ENCODE data around the gene JHY. TPM values are rescaled to one million over a fixed set of nuclear protein-coding genes. Genes with fewer than 3 reads are reported as not detected.

JHY gene
- total RNA-seq, 1 experiment from 2014 or later, result 0.34 TPM

DNA sequence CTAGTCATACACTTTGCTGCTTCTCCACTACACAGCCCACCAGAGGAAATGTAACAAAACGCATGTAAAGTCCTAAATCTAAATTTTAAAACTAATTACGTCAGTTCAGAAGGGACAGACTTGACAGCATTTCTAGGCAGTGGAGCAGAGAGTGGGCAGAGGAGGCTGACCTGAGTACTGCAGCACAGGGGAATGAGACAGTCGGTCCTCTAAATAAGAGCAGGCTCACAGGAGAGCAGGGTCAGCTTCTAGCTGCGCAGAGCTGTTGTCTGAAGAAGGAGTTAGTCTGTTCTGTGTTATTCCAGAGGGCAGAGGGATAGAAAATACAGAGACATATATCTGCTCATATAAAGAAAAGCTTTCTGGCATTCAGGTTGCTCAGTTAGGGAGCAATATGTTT, 40.3 kb downstream of the JHY start:
- intact Hi-C loops (cut with micrococcal nuclease; ENCODE audit: unreplicated experiment), result no loop called here
- TF ChIP-seq, protein P1, sequence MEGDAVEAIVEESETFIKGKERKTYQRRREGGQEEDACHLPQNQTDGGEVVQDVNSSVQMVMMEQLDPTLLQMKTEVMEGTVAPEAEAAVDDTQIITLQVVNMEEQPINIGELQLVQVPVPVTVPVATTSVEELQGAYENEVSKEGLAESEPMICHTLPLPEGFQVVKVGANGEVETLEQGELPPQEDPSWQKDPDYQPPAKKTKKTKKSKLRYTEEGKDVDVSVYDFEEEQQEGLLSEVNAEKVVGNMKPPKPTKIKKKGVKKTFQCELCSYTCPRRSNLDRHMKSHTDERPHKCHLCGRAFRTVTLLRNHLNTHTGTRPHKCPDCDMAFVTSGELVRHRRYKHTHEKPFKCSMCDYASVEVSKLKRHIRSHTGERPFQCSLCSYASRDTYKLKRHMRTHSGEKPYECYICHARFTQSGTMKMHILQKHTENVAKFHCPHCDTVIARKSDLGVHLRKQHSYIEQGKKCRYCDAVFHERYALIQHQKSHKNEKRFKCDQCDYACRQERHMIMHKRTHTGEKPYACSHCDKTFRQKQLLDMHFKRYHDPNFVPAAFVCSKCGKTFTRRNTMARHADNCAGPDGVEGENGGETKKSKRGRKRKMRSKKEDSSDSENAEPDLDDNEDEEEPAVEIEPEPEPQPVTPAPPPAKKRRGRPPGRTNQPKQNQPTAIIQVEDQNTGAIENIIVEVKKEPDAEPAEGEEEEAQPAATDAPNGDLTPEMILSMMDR (IDR thresholded peaks at IDR 0.05; ENCODE audit: insufficient read depth in 1 of 2, low read depth in 1 of 2, low read length in 1 of 2, severe bottlenecking in 1 of 2, unreplicated experiment in 1 of 2), result no peak
- Mint-ChIP-seq H3K36me3 (ENCODE audit: insufficient read depth, unreplicated experiment) (no peaks in the 10 kb centered on the region), H3K27ac (ENCODE audit: unreplicated experiment) (no peak overlapping the region), H3K4me3 (ENCODE audit: unreplicated experiment) (no peak overlapping the region), H3K27me3 (ENCODE audit: insufficient read depth, unreplicated experiment) (peaks cover 15% of the 10 kb centered on the region), H3K4me1 (ENCODE audit: low read depth, unreplicated experiment) (no peaks in the 10 kb centered on the region), H3K9me3 (ENCODE audit: unreplicated experiment) (no peaks in the 10 kb centered on the region)
- DNase-seq, result no peak
- H3K9me3 ChIP-seq, result no peaks in the 10 kb centered on the region
- ChIA-PET CTCF (no interaction called here), POLR2A (no interaction called here)
- no peak overlapping the region for H3K4me3 ChIP-seq (ENCODE audit: low read depth, low read length)
- H3K36me3 ChIP-seq (ENCODE audit: control insufficient read depth, insufficient read depth, low read length), result no peaks in the 10 kb centered on the region
- no peaks in the 10 kb centered on the region for H3K27me3 ChIP-seq (replicated peaks; ENCODE audit: control insufficient read depth, insufficient read depth, low read length)
- BruUV-seq (replicated peaks), result no TSS peak
- 0 out of 2 replicates have a peak, but pooled peaks cover 3% of the 10 kb centered on the region for H3K4me1 ChIP-seq

DNA sequence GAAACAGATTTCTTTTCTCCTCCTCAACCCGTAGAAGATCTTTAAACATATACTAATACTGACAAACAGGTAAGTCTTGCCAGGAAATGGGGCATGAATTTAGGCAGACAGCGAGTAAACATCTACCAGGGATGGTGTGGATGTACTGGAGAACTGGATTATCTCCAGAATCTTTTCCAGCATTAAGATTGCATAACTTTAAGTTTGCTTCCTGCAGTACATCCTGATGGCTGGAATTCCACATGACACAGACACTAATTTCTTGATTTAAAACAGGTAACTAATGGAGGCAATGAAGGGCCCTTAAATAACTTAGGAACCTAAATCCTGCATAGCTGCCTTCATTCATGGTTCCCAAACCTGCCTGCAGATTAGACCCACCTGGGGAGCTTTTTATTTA, 40.7 kb downstream of the JHY start:
- Mint-ChIP-seq H3K9me3 (ENCODE audit: unreplicated experiment) (no peaks in the 10 kb centered on the region), H3K27me3 (ENCODE audit: insufficient read depth, unreplicated experiment) (peaks cover 12% of the 10 kb centered on the region), H3K36me3 (ENCODE audit: insufficient read depth, unreplicated experiment) (no peaks in the 10 kb centered on the region), H3K4me1 (ENCODE audit: low read depth, unreplicated experiment) (no peaks in the 10 kb centered on the region), H3K4me3 (ENCODE audit: unreplicated experiment) (no peak overlapping the region), H3K27ac (ENCODE audit: unreplicated experiment) (no peak overlapping the region)
- intact Hi-C loops (cut with micrococcal nuclease; ENCODE audit: unreplicated experiment), result no loop called here
- no peak for DNase-seq
- no TSS peak for BruUV-seq (replicated peaks)
- Histone ChIP-seq H3K27me3 (replicated peaks; ENCODE audit: control insufficient read depth, insufficient read depth, low read length) (no peaks in the 10 kb centered on the region), H3K36me3 (ENCODE audit: control insufficient read depth, insufficient read depth, low read length) (no peaks in the 10 kb centered on the region), H3K9me3 (no peaks in the 10 kb centered on the region), H3K4me3 (ENCODE audit: low read depth, low read length) (no peak overlapping the region), H3K4me1 (0 out of 2 replicates have a peak, but pooled peaks cover 3% of the 10 kb centered on the region)
- TF ChIP-seq, protein P1 (IDR thresholded peaks at IDR 0.05; ENCODE audit: insufficient read depth in 1 of 2, low read depth in 1 of 2, low read length in 1 of 2, severe bottlenecking in 1 of 2, unreplicated experiment in 1 of 2), result no peak
- POLR2A ChIA-PET, result no interaction called here
- CTCF ChIA-PET, result interaction anchor here (0.7 kb wide), 1 partner anchor 181 kb away, joined by 3 read pairs; no protein-coding TSS in a partner anchor

DNA sequence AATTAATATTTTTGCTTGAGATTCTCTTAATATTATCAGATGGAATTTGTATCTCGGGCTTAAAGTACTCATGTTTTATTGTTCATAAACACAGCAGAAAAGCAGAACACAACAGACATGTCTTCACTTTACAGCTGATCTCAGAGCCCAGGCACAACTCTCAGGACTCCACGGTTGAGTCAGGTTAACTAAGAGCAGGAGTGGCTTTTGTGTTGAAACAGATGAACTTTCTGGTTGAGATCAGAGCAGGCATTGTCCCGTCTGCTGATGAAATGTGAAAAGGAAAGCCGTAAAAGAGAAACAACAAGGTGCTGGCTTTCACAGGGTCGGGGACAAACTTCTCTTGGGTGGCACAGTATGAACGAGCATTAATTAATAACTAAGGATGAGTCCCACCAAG, 49.0 kb downstream of the JHY start:
- intact Hi-C loops (cut with micrococcal nuclease; ENCODE audit: unreplicated experiment), result no loop called here
- H3K9me3 Mint-ChIP-seq (ENCODE audit: unreplicated experiment), result no peaks in the 10 kb centered on the region
- H3K27me3 ChIP-seq (replicated peaks; ENCODE audit: control insufficient read depth, insufficient read depth, low read length), result 0 out of 2 replicates have a peak, but pooled peaks cover 1% of the 10 kb centered on the region
- H3K4me3 Mint-ChIP-seq (ENCODE audit: unreplicated experiment), result no peak overlapping the region
- no peaks in the 10 kb centered on the region for H3K4me1 Mint-ChIP-seq (ENCODE audit: low read depth, unreplicated experiment)
- no peak overlapping the region for H3K4me3 ChIP-seq (ENCODE audit: low read depth, low read length)
- TF ChIP-seq, protein P1 (IDR thresholded peaks at IDR 0.05; ENCODE audit: insufficient read depth in 1 of 2, low read depth in 1 of 2, low read length in 1 of 2, severe bottlenecking in 1 of 2, unreplicated experiment in 1 of 2), result no peak
- no peaks in the 10 kb centered on the region for H3K36me3 Mint-ChIP-seq (ENCODE audit: insufficient read depth, unreplicated experiment)
- H3K4me1 ChIP-seq, result no peaks in the 10 kb centered on the region
- DNase-seq, result no peak
- BruUV-seq (replicated peaks), result no TSS peak
- H3K27me3 Mint-ChIP-seq (ENCODE audit: insufficient read depth, unreplicated experiment), result peaks cover 20% of the 10 kb centered on the region
- CTCF ChIA-PET, result no interaction called here
- no peaks in the 10 kb centered on the region for H3K36me3 ChIP-seq (ENCODE audit: control insufficient read depth, insufficient read depth, low read length)
- H3K9me3 ChIP-seq, result no peaks in the 10 kb centered on the region
- POLR2A ChIA-PET, result no interaction called here
- no peak overlapping the region for H3K27ac Mint-ChIP-seq (ENCODE audit: unreplicated experiment)

All from Caco-2 (cell line).